Trophoblast cell (in vitro differentiated cells and primary cell): ENCODE data around the gene SCEL.

Source experiments
- DNase-seq, 2 donors: peaks; one replicate each; pipeline ENCODE4 v3.0.0-alpha.2; 2016
- H2AFZ ChIP-seq: 2 replicates; pipeline ENCODE4 v1.6.1; 2013; ENCODE audit warnings: low read length, moderate library complexity, mild to moderate bottlenecking; ENCODE audit not compliant: insufficient read depth, poor library complexity
- H2AK5ac ChIP-seq: 2 replicates; pipeline ENCODE4 v1.6.1; 2013; ENCODE audit warnings: mild to moderate bottlenecking, low read length
- H2BK120ac ChIP-seq: 2 replicates; pipeline ENCODE4 v1.6.1; 2013; ENCODE audit warnings: low read length, mild to moderate bottlenecking, moderate library complexity; ENCODE audit not compliant: insufficient read depth, poor library complexity
- H2BK12ac ChIP-seq: 2 replicates; pipeline ENCODE4 v1.6.1; 2013; ENCODE audit warnings: mild to moderate bottlenecking, low read length, moderate library complexity
- H2BK5ac ChIP-seq: 2 replicates; pipeline ENCODE4 v1.6.1; 2013; ENCODE audit warnings: low read length, low read depth, moderate library complexity, mild to moderate bottlenecking; ENCODE audit not compliant: poor library complexity
- H3K14ac ChIP-seq: 2 replicates; pipeline ENCODE4 v1.6.1; 2013; ENCODE audit warnings: mild to moderate bottlenecking, low read length
- H3K18ac ChIP-seq: 2 replicates; pipeline ENCODE4 v1.6.1; 2013; ENCODE audit warnings: mild to moderate bottlenecking, low read length
- H3K23ac ChIP-seq: 2 replicates; pipeline ENCODE4 v1.6.1; 2013; ENCODE audit warnings: low read length
- H3K27ac ChIP-seq: 2 replicates; pipeline ENCODE4 v1.5.1; 2013; ENCODE audit warnings: low read depth, mild to moderate bottlenecking, inconsistent platforms, low read length, moderate library complexity
- H3K27me3 ChIP-seq: 2 replicates; pipeline ENCODE4 v1.6.1; 2013; ENCODE audit warnings: inconsistent platforms, mild to moderate bottlenecking, low read length, moderate library complexity; ENCODE audit not compliant: insufficient read depth
- H3K36me3 ChIP-seq, 2 experiments: 1 replicate in 1 of 2; 2 replicates in 1 of 2; pipeline ENCODE4 v1.6.1; 2013; ENCODE audit warnings: low read length in 2 of 2, mild to moderate bottlenecking in 2 of 2, moderate library complexity in 1 of 2; ENCODE audit not compliant: insufficient read depth in 2 of 2, control insufficient read depth in 1 of 2
- H3K4ac ChIP-seq: 2 replicates; pipeline ENCODE4 v1.6.1; 2013; ENCODE audit warnings: low read depth, mild to moderate bottlenecking, low read length, moderate library complexity
- H3K4me1 ChIP-seq, 2 experiments: 1 replicate in 1 of 2; 2 replicates in 1 of 2; pipeline ENCODE4 v1.6.1; 2013; ENCODE audit warnings: low read length in 2 of 2, mild to moderate bottlenecking in 2 of 2, moderate library complexity in 1 of 2; ENCODE audit not compliant: insufficient read depth in 2 of 2, control insufficient read depth in 1 of 2
- H3K4me2 ChIP-seq: 2 replicates; pipeline ENCODE4 v1.6.1; 2013; ENCODE audit warnings: inconsistent platforms, mild to moderate bottlenecking, low read length, moderate library complexity
- H3K4me3 ChIP-seq: 2 replicates; pipeline ENCODE4 v1.5.1; 2013; ENCODE audit warnings: mild to moderate bottlenecking, low read depth, low read length, inconsistent platforms
- H3K79me1 ChIP-seq: one replicate; pipeline ENCODE4 v1.6.1; 2013; ENCODE audit warnings: low read length
- H3K79me2 ChIP-seq: 2 replicates; pipeline ENCODE4 v1.6.1; 2013; ENCODE audit warnings: low read length, mild to moderate bottlenecking; ENCODE audit not compliant: control insufficient read depth, insufficient read depth, poor library complexity
- H3K9ac ChIP-seq: 2 replicates; pipeline ENCODE4 v1.6.1; 2013; ENCODE audit warnings: mild to moderate bottlenecking, low read length
- H3K9me3 ChIP-seq: 2 replicates; pipeline ENCODE4 v1.6.1; 2013; ENCODE audit warnings: low read depth, mild to moderate bottlenecking, control low read depth, inconsistent platforms, low read length; ENCODE audit not compliant: insufficient read depth
- H4K12ac ChIP-seq: 2 replicates; pipeline ENCODE4 v1.6.1; 2013; ENCODE audit warnings: low read depth, mild to moderate bottlenecking, low read length, moderate library complexity
- H4K8ac ChIP-seq: 2 replicates; pipeline ENCODE4 v1.6.1; 2013; ENCODE audit warnings: low read depth, mild to moderate bottlenecking, low read length, moderate library complexity
- H4K91ac ChIP-seq: one replicate; pipeline ENCODE4 v1.6.1; 2013; ENCODE audit warnings: low read depth, mild to moderate bottlenecking, low read length, moderate library complexity
- WGBS: extraction: QIAGEN DNeasy Blood & Tissue Kit; methylation state at CpG from one replicate; pipeline ENCODE4 v1.1.7; 2013; ENCODE audit warnings: missing lambda C conversion rate; ENCODE audit not compliant: insufficient read length, insufficient coverage; ENCODE audit errors: extremely low coverage; 5-methylcytosine and 5-hydroxymethylcytosine counted together

Gene SCEL

GRCh38 chr13:77619655-77620054 lies 84.1 kb downstream of the SCEL start:
- no peak overlapping the region for H2BK120ac ChIP-seq
- H3K18ac ChIP-seq: no peak overlapping the region
- H3K27me3 ChIP-seq: no peaks in the 10 kb centered on the region
- H3K23ac ChIP-seq: no peak overlapping the region
- no peak overlapping the region for H2BK5ac ChIP-seq
- H3K36me3 ChIP-seq: no peaks in the 10 kb centered on the region
- no peak overlapping the region for H4K12ac ChIP-seq
- no peaks in the 10 kb centered on the region for H3K79me1 ChIP-seq
- H3K4me1 ChIP-seq: no peaks in the 10 kb centered on the region
- H2AK5ac ChIP-seq: no peak overlapping the region
- H3K27ac ChIP-seq: no peak overlapping the region
- no peak overlapping the region for H3K4ac ChIP-seq
- H2BK12ac ChIP-seq: no peak overlapping the region
- no peak overlapping the region for H3K9ac ChIP-seq
- no peak overlapping the region for H3K4me3 ChIP-seq
- no peak for DNase-seq
- H3K14ac ChIP-seq: no peak overlapping the region
- no peaks in the 10 kb centered on the region for H3K9me3 ChIP-seq
- H4K91ac ChIP-seq: no peak overlapping the region
- WGBS: no CpG with 5 or more reads among the region's 5 CpGs
- H3K4me2 ChIP-seq: no peak overlapping the region
- H2AFZ ChIP-seq: no peak overlapping the region
- H4K8ac ChIP-seq: no peak overlapping the region
- no peaks in the 10 kb centered on the region for H3K79me2 ChIP-seq

DNA sequence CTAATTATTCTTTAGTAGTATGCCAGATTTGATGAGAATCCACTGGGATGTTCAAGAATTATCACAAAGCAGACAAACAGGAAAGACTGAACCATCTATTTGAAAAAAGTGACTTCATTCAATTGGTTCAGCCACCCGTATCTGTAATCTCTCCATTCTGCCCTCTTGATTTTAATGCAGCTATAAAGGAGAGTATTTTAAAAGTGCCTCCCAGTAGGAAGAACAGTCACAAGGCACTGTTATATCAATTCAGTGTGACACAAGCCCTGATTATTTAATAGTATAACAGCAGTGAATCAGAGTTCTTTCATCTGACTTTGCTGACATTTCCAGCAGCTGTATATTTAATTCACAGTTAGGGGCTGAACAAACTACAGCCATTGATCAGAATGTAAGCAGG lies 84.6 kb downstream of the SCEL start:
- Histone ChIP-seq H3K9ac (no peak overlapping the region), H3K79me1 (no peaks in the 10 kb centered on the region), H2BK120ac (no peak overlapping the region), H2BK5ac (no peak overlapping the region), H3K27me3 (no peaks in the 10 kb centered on the region), H3K27ac (no peak overlapping the region), H4K12ac (no peak overlapping the region), H4K8ac (no peak overlapping the region), H3K4ac (no peak overlapping the region), H3K9me3 (no peaks in the 10 kb centered on the region), H3K14ac (no peak overlapping the region), H3K23ac (no peak overlapping the region), H2BK12ac (no peak overlapping the region), H4K91ac (no peak overlapping the region), H2AFZ (no peak overlapping the region), H3K4me1 (no peaks in the 10 kb centered on the region), H3K4me2 (no peak overlapping the region), H3K4me3 (no peak overlapping the region), H2AK5ac (no peak overlapping the region), H3K18ac (no peak overlapping the region), H3K79me2 (no peaks in the 10 kb centered on the region), H3K36me3 (no peaks in the 10 kb centered on the region)
- DNase-seq: no peak
- no CpG with 5 or more reads among the region's 1 CpG for WGBS

GRCh38 chr13:77623806-77624205 lies 88.3 kb downstream of the SCEL start:
- no CpG with 5 or more reads among the region's 3 CpGs for WGBS

DNA sequence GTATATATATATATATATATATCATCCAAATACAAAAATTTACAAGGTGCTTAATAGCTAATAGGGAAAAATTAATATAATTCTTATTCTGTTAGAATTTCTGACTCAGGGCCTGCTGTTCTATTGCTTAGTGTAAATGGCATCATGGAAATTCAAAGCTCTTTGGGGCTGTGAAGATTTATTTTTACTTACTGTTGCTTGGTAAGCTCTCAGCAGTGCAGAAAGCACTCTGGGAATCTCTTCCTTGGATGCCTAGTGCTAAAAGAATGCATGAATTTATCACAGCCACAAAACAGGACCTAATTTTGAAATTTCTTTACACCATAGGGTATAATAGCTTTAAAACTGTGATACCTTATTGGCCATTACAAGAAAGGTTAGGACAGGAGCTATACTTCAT lies 92.7 kb downstream of the SCEL start:
- no peaks in the 10 kb centered on the region for H3K79me1 ChIP-seq
- no peak overlapping the region for H2BK12ac ChIP-seq
- no peaks in the 10 kb centered on the region for H3K27me3 ChIP-seq
- H2AK5ac ChIP-seq: no peak overlapping the region
- no peaks in the 10 kb centered on the region for H3K36me3 ChIP-seq
- no peak for DNase-seq
- H3K9me3 ChIP-seq: no peaks in the 10 kb centered on the region
- H3K23ac ChIP-seq: no peak overlapping the region
- H4K8ac ChIP-seq: no peak overlapping the region
- H3K4me3 ChIP-seq: no peak overlapping the region
- H3K18ac ChIP-seq: no peak overlapping the region
- no peak overlapping the region for H3K14ac ChIP-seq
- no peak overlapping the region for H4K91ac ChIP-seq
- H3K27ac ChIP-seq: no peak overlapping the region
- no peak overlapping the region for H2AFZ ChIP-seq
- no peak overlapping the region for H3K9ac ChIP-seq
- no peak overlapping the region for H4K12ac ChIP-seq
- no peak overlapping the region for H3K4ac ChIP-seq
- H3K4me1 ChIP-seq: no peaks in the 10 kb centered on the region
- H3K79me2 ChIP-seq: no peaks in the 10 kb centered on the region
- no peak overlapping the region for H2BK5ac ChIP-seq
- no peak overlapping the region for H2BK120ac ChIP-seq
- no peak overlapping the region for H3K4me2 ChIP-seq

More at GRCh38 chr13:77623806-77624205, 88.3 kb downstream of the SCEL start:
- Histone ChIP-seq H3K4me2 (no peak overlapping the region), H2AFZ (no peak overlapping the region), H3K27ac (no peak overlapping the region), H3K79me1 (no peaks in the 10 kb centered on the region), H3K9me3 (no peaks in the 10 kb centered on the region), H4K8ac (no peak overlapping the region), H3K23ac (no peak overlapping the region), H3K36me3 (no peaks in the 10 kb centered on the region), H3K27me3 (no peaks in the 10 kb centered on the region), H3K9ac (no peak overlapping the region), H2AK5ac (no peak overlapping the region), H2BK12ac (no peak overlapping the region), H4K91ac (no peak overlapping the region), H3K4ac (no peak overlapping the region), H3K79me2 (no peaks in the 10 kb centered on the region), H4K12ac (no peak overlapping the region), H3K4me3 (no peak overlapping the region), H3K18ac (no peak overlapping the region), H2BK5ac (no peak overlapping the region), H3K14ac (no peak overlapping the region), H3K4me1 (no peaks in the 10 kb centered on the region), H2BK120ac (no peak overlapping the region)
- DNase-seq: no peak
